Liver (tissue), 9 donors: ENCODE measurements around the gene F2RL1. TPM values are rescaled to one million over a fixed set of nuclear protein-coding genes. Genes with fewer than 3 reads are reported as not detected.
A peak's percentile ranks its signal among the peaks of the same experiment; 100 is the strongest.

Experiments
- DNase-seq: peaks from one replicate; pipeline ENCODE4 v3.0.0-alpha.2; 2017; ENCODE audit warnings: low spot score
- H3K27ac ChIP-seq, 2 donors: one replicate each; pipeline ENCODE4 v1.7.0; 2013; ENCODE audit warnings: inconsistent platforms in 2 of 2, low read length in 2 of 2, control low read depth in 1 of 2, low read depth in 1 of 2, mild to moderate bottlenecking in 1 of 2
- H3K27me3 ChIP-seq, 4 donors: one replicate each; pipeline versions ENCODE4 v1.6.1 to v1.7.0; 2013; ENCODE audit warnings: low read length in 3 of 4, inconsistent platforms in 1 of 4, mild to moderate bottlenecking in 1 of 4, moderate library complexity in 1 of 4; ENCODE audit not compliant: control insufficient read depth in 4 of 4, insufficient read depth in 4 of 4
- H3K36me3 ChIP-seq, 4 donors: one replicate each; pipeline versions ENCODE4 v1.6.1 to v1.7.0; 2013; ENCODE audit warnings: low read length in 3 of 4, mild to moderate bottlenecking in 3 of 4, low read depth in 1 of 4, moderate library complexity in 1 of 4; ENCODE audit not compliant: control insufficient read depth in 4 of 4, insufficient read depth in 3 of 4
- H3K4me1 ChIP-seq, 4 donors: one replicate each; pipeline versions ENCODE4 v1.6.1 to v1.7.0; 2013; ENCODE audit warnings: low read length in 3 of 4, mild to moderate bottlenecking in 3 of 4, moderate library complexity in 1 of 4; ENCODE audit not compliant: control insufficient read depth in 4 of 4, insufficient read depth in 4 of 4
- H3K4me3 ChIP-seq, 3 donors: one replicate each; pipeline versions ENCODE4 v1.6.1 to v1.7.0; 2013; ENCODE audit warnings: low read length in 3 of 3, control low read depth in 1 of 3, low read depth in 1 of 3, mild to moderate bottlenecking in 1 of 3
- H3K9ac ChIP-seq, 2 donors: one replicate each; pipeline ENCODE4 v1.7.0; 2013; ENCODE audit warnings: low read length in 2 of 2, mild to moderate bottlenecking in 2 of 2, moderate library complexity in 2 of 2, control low read depth in 1 of 2, low read depth in 1 of 2
- H3K9me3 ChIP-seq, 4 donors: one replicate each; pipeline versions ENCODE4 v1.6.1 to v1.7.0; 2013; ENCODE audit warnings: low read length in 3 of 4; ENCODE audit not compliant: control insufficient read depth in 4 of 4
- EGR1 ChIP-seq, 2 donors: IDR thresholded peaks; 2 replicates each; pipeline ENCODE4 v1.6.1; 2016 to 2018; ENCODE audit warnings: antibody characterized with exemption in 2 of 2, low read depth in 2 of 2
- FOXA1 ChIP-seq: IDR thresholded peaks from 2 replicates; pipeline ENCODE4 v1.6.1; 2016; ENCODE audit warnings: antibody characterized with exemption
- FOXA2 ChIP-seq: IDR thresholded peaks from 2 replicates; pipeline ENCODE4 v1.6.1; 2016; ENCODE audit warnings: antibody characterized with exemption
- GABPA ChIP-seq, 2 donors: IDR thresholded peaks in 1 of 2; conservative IDR thresholded peaks in 1 of 2; 2 replicates each; pipeline ENCODE4 v1.6.1; 2016; ENCODE audit warnings: antibody characterized with exemption in 2 of 2, mild to moderate bottlenecking in 1 of 2, moderate library complexity in 1 of 2
- HNF4A ChIP-seq, 2 donors: conservative IDR thresholded peaks; 2 replicates each; pipeline ENCODE4 v1.6.1; 2016; ENCODE audit warnings: antibody characterized with exemption in 2 of 2, mild to moderate bottlenecking in 2 of 2
- HNF4G ChIP-seq: IDR thresholded peaks from 2 replicates; pipeline ENCODE4 v1.6.1; 2016; ENCODE audit warnings: antibody characterized with exemption
- JUND ChIP-seq, 2 donors: IDR thresholded peaks; 2 replicates each; pipeline ENCODE4 v1.6.1; 2016; ENCODE audit warnings: antibody characterized with exemption in 2 of 2
- NR2F2 ChIP-seq: IDR thresholded peaks from 2 replicates; pipeline ENCODE4 v1.6.1; 2016; ENCODE audit warnings: antibody characterized with exemption
- RAD21 ChIP-seq, 2 donors: IDR thresholded peaks; 2 replicates each; pipeline ENCODE4 v1.6.1; 2016; ENCODE audit warnings: antibody characterized with exemption in 2 of 2, mild to moderate bottlenecking in 2 of 2
- RXRA ChIP-seq, 2 donors: IDR thresholded peaks; 2 replicates each; pipeline ENCODE4 v1.6.1; 2017 to 2018; ENCODE audit warnings: antibody characterized with exemption in 2 of 2, mild to moderate bottlenecking in 1 of 2
- SP1 ChIP-seq: IDR thresholded peaks from 2 replicates; pipeline ENCODE4 v1.6.1; 2018; ENCODE audit warnings: antibody characterized with exemption, mild to moderate bottlenecking
- TAF1 ChIP-seq: conservative IDR thresholded peaks from 2 replicates; pipeline ENCODE4 v1.6.1; 2016; ENCODE audit warnings: antibody characterized with exemption, mild to moderate bottlenecking
- YY1 ChIP-seq: IDR thresholded peaks from 2 replicates; pipeline ENCODE4 v1.6.1; 2016; ENCODE audit warnings: antibody characterized with exemption, mild to moderate bottlenecking
- WGBS: extraction: QIAGEN DNeasy Blood & Tissue Kit; methylation state at CpG from one replicate; pipeline ENCODE4 v1.1.7; 2013; 5-methylcytosine and 5-hydroxymethylcytosine counted together
- polyA plus RNA-seq, 2 donors: library from polyadenylated mRNA; stranded (reverse) in 1 of 2; unstranded in 1 of 2; fragments of 200-250 nt in 1 of 2; fragments of >200 nt in 1 of 2; fragmentation: Nextera tagmentation in 1 of 2; extraction: Ambion mirVana in 1 of 2; gene quantifications; one replicate each; pipeline versions ENCODE4 v1.2.1 to v1.2.3, GENCODE V29; 2013 to 2015
- total RNA-seq, 2 donors: library from RNA; depleted of rRNA; stranded (reverse); fragments of >200 nt; gene quantifications; one replicate each; pipeline ENCODE4 v1.2.3, GENCODE V29; 2014
- TF ChIP-seq, protein P1 (sequence below): IDR thresholded peaks from 2 replicates; pipeline ENCODE4 v1.6.1; 2016; ENCODE audit warnings: antibody characterized with exemption, mild to moderate bottlenecking
- TF ChIP-seq, protein P2 (sequence below): IDR thresholded peaks from 2 replicates; pipeline ENCODE4 v1.6.1; 2016; ENCODE audit warnings: antibody characterized with exemption
- TF ChIP-seq, protein P3 (sequence below): IDR thresholded peaks from 2 replicates; pipeline ENCODE4 v1.6.1; 2016; ENCODE audit warnings: antibody characterized with exemption
- TF ChIP-seq, protein P4 (sequence below): IDR thresholded peaks from 2 replicates; pipeline ENCODE4 v1.6.1; 2016; ENCODE audit warnings: antibody characterized with exemption
- TF ChIP-seq, protein P5 (sequence below): fragments of 150-350 bp; IDR thresholded peaks from 2 replicates; pipeline ENCODE4 v1.5.1; 2017; ENCODE audit warnings: improper control_type of control experiment, low read depth, low read length; ENCODE audit not compliant: missing input control
- donor health status: healthy.
- donor health status: healthy.
- donor health status: healthy.
- donor health status: healthy.
- donor health status: healthy.

The F2RL1 gene
- total and polyA plus RNA-seq, 4 donors: 3.1 to 8.9 (median 5.7) TPM

DNA sequence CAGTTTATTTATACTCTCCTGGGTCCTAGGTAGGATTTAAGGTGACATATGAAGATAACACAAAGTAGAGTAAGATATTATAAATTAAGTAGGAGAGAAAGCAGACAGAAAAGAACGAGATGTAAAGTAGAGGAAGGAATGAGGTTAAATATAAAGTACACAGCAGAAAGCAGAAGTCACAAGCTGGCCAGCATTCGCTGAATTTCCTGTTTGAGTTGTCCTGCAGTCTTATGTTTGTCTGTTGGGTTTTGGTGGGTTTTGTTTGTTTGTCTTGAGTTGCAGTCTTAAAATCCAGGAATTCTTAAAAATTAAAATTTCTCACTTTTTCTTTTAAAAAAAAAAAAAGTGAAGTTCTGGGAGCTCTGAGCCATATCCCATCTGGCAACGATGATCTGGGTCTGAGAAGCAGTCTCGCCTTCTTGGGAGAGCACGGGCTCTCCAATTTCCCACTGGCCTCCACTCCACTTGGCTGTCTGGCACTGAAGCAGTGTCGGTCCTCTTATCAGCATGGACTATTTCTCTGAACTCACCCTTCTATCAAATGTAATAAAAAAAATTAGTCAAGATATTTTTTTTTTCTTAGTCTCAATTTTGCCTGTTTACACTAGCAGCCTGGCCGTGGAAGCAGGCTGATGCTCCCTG lies 33.0 kb downstream of the F2RL1 start:
- H3K27ac ChIP-seq: peak overlapping the region in 1 of 2 donors; percentile 15

DNA sequence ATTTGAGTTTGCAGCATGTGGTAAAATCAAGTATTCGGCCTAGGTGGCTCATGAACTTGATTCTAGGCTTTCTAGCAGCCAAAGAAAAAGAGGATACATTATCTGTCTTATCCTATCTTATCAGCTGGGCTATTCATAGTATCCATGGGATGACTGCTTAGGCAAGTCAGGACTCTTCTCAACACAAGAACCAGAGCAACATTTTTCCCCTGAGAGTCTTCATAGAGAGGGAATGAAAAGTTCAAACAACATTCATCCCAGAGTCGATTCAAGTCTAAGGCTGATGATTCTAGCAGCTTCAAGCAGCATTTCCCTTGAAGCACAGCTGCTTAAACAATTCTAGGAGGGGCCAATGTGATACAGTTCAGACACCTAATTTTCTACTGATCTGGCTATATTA lies 33.9 kb downstream of the F2RL1 start:
- 79% methylated on average over 2 of the region's 2 CpGs for WGBS
- no peak overlapping the region for H3K9ac ChIP-seq
- no peak for DNase-seq
- no peaks in the 10 kb centered on the region for H3K9me3 ChIP-seq
- no peaks in the 10 kb centered on the region for H3K27me3 ChIP-seq
- no peak overlapping the region for H3K4me3 ChIP-seq
- no peaks in the 10 kb centered on the region for H3K36me3 ChIP-seq
- H3K27ac ChIP-seq: no peak overlapping the region
- peaks cover 0 to 2% (median 0%) of the 10 kb centered on the region in 4 donors for H3K4me1 ChIP-seq
- no peak for TF ChIP-seq EGR1 (IDR thresholded peaks at IDR 0.05; ENCODE audit: low read depth in 2 of 2)
- TF ChIP-seq RXRA (IDR thresholded peaks at IDR 0.05): no peak
- no peak for TF ChIP-seq HNF4A (conservative IDR thresholded peaks at IDR 0.05)
- TF ChIP-seq FOXA2: no peak
- no peak for TF ChIP-seq SP1
- no peak for TF ChIP-seq RAD21 (IDR thresholded peaks at IDR 0.05)
- TF ChIP-seq, protein P1, sequence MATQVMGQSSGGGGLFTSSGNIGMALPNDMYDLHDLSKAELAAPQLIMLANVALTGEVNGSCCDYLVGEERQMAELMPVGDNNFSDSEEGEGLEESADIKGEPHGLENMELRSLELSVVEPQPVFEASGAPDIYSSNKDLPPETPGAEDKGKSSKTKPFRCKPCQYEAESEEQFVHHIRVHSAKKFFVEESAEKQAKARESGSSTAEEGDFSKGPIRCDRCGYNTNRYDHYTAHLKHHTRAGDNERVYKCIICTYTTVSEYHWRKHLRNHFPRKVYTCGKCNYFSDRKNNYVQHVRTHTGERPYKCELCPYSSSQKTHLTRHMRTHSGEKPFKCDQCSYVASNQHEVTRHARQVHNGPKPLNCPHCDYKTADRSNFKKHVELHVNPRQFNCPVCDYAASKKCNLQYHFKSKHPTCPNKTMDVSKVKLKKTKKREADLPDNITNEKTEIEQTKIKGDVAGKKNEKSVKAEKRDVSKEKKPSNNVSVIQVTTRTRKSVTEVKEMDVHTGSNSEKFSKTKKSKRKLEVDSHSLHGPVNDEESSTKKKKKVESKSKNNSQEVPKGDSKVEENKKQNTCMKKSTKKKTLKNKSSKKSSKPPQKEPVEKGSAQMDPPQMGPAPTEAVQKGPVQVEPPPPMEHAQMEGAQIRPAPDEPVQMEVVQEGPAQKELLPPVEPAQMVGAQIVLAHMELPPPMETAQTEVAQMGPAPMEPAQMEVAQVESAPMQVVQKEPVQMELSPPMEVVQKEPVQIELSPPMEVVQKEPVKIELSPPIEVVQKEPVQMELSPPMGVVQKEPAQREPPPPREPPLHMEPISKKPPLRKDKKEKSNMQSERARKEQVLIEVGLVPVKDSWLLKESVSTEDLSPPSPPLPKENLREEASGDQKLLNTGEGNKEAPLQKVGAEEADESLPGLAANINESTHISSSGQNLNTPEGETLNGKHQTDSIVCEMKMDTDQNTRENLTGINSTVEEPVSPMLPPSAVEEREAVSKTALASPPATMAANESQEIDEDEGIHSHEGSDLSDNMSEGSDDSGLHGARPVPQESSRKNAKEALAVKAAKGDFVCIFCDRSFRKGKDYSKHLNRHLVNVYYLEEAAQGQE: no peak
- TF ChIP-seq FOXA1: no peak
- no peak for TF ChIP-seq JUND (IDR thresholded peaks at IDR 0.05)
- TF ChIP-seq, protein P2, sequence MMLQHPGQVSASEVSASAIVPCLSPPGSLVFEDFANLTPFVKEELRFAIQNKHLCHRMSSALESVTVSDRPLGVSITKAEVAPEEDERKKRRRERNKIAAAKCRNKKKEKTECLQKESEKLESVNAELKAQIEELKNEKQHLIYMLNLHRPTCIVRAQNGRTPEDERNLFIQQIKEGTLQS: no peak

More for the DNA sequence above, 33.0 kb downstream of the F2RL1 start:
- Histone ChIP-seq H3K4me1 (peaks cover 0 to 2% (median 0%) of the 10 kb centered on the region in 4 donors), H3K4me3 (no peak overlapping the region), H3K27me3 (no peaks in the 10 kb centered on the region), H3K9ac (no peak overlapping the region), H3K36me3 (no peaks in the 10 kb centered on the region), H3K9me3 (no peaks in the 10 kb centered on the region)
- no peak for DNase-seq
- WGBS: 70% methylated on average over 7 of the region's 7 CpGs
- TF ChIP-seq HNF4G (no peak), EGR1 (IDR thresholded peaks at IDR 0.05; ENCODE audit: low read depth in 2 of 2) (no peak), HNF4A (conservative IDR thresholded peaks at IDR 0.05) (no peak), RXRA (IDR thresholded peaks at IDR 0.05) (no peak), JUND (IDR thresholded peaks at IDR 0.05) (no peak), YY1 (no peak), NR2F2 (no peak), SP1 (no peak), FOXA2 (no peak), TAF1 (no peak), GABPA (IDR thresholded peaks at IDR 0.05 in 1 of 2, conservative IDR thresholded peaks at IDR 0.05 in 1 of 2) (no peak), FOXA1 (no peak)
- TF ChIP-seq, protein P3, sequence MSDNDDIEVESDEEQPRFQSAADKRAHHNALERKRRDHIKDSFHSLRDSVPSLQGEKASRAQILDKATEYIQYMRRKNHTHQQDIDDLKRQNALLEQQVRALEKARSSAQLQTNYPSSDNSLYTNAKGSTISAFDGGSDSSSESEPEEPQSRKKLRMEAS: no peak
- TF ChIP-seq, protein P1: no peak
- TF ChIP-seq, protein P4, sequence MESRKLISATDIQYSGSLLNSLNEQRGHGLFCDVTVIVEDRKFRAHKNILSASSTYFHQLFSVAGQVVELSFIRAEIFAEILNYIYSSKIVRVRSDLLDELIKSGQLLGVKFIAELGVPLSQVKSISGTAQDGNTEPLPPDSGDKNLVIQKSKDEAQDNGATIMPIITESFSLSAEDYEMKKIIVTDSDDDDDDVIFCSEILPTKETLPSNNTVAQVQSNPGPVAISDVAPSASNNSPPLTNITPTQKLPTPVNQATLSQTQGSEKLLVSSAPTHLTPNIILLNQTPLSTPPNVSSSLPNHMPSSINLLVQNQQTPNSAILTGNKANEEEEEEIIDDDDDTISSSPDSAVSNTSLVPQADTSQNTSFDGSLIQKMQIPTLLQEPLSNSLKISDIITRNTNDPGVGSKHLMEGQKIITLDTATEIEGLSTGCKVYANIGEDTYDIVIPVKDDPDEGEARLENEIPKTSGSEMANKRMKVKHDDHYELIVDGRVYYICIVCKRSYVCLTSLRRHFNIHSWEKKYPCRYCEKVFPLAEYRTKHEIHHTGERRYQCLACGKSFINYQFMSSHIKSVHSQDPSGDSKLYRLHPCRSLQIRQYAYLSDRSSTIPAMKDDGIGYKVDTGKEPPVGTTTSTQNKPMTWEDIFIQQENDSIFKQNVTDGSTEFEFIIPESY: no peak
- TF ChIP-seq, protein P5, sequence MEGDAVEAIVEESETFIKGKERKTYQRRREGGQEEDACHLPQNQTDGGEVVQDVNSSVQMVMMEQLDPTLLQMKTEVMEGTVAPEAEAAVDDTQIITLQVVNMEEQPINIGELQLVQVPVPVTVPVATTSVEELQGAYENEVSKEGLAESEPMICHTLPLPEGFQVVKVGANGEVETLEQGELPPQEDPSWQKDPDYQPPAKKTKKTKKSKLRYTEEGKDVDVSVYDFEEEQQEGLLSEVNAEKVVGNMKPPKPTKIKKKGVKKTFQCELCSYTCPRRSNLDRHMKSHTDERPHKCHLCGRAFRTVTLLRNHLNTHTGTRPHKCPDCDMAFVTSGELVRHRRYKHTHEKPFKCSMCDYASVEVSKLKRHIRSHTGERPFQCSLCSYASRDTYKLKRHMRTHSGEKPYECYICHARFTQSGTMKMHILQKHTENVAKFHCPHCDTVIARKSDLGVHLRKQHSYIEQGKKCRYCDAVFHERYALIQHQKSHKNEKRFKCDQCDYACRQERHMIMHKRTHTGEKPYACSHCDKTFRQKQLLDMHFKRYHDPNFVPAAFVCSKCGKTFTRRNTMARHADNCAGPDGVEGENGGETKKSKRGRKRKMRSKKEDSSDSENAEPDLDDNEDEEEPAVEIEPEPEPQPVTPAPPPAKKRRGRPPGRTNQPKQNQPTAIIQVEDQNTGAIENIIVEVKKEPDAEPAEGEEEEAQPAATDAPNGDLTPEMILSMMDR: no peak
